Measurements from ENCODE around the gene OSMR. TPM values are rescaled to one million over a fixed set of nuclear protein-coding genes. Genes with fewer than 3 reads are reported as not detected.

OSMR gene
- total RNA-seq, 1 experiment from 2014 or later: 82.4 TPM

DNA sequence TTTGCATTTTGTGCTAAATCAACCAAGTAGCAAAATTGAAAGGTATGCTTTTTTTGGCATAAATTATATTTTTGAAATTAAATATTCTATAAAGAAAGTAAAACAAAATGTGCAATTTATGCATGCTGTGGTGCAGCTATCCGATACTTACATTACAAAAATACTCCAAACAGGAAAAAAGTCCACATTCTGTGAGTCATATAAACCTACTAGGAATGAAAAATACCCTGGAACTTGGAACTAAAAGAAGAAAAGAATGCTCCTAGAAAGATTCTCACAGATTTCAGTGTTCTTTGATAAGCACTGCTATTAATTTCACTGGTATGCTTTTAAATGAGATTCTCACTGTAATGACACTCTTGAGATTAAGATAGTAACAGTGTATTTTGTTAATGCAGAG lies 92.6 kb downstream of the OSMR start:
- ChIA-PET CTCF (interaction anchor here (0.7 kb wide), 1 partner anchor 1052 kb away, joined by 3 read pairs; no protein-coding TSS in a partner anchor), POLR2A (no interaction called here)
- TF ChIP-seq TCF7L2 (IDR thresholded peaks at IDR 0.05; ENCODE audit: low read depth, low read length) (no peak), SIN3A (IDR thresholded peaks at IDR 0.05; ENCODE audit: borderline replicate concordance, insufficient read depth, low read depth, low read length) (no peak), POLR2AphosphoS5 (IDR thresholded peaks at IDR 0.05; ENCODE audit: low read depth, low read length) (no peak)
- TF ChIP-seq, protein P1, sequence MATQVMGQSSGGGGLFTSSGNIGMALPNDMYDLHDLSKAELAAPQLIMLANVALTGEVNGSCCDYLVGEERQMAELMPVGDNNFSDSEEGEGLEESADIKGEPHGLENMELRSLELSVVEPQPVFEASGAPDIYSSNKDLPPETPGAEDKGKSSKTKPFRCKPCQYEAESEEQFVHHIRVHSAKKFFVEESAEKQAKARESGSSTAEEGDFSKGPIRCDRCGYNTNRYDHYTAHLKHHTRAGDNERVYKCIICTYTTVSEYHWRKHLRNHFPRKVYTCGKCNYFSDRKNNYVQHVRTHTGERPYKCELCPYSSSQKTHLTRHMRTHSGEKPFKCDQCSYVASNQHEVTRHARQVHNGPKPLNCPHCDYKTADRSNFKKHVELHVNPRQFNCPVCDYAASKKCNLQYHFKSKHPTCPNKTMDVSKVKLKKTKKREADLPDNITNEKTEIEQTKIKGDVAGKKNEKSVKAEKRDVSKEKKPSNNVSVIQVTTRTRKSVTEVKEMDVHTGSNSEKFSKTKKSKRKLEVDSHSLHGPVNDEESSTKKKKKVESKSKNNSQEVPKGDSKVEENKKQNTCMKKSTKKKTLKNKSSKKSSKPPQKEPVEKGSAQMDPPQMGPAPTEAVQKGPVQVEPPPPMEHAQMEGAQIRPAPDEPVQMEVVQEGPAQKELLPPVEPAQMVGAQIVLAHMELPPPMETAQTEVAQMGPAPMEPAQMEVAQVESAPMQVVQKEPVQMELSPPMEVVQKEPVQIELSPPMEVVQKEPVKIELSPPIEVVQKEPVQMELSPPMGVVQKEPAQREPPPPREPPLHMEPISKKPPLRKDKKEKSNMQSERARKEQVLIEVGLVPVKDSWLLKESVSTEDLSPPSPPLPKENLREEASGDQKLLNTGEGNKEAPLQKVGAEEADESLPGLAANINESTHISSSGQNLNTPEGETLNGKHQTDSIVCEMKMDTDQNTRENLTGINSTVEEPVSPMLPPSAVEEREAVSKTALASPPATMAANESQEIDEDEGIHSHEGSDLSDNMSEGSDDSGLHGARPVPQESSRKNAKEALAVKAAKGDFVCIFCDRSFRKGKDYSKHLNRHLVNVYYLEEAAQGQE (IDR thresholded peaks at IDR 0.05; ENCODE audit: insufficient read depth in 1 of 2, low read depth in 2 of 2, low read length in 1 of 2): no peak
- TF ChIP-seq, protein P2, sequence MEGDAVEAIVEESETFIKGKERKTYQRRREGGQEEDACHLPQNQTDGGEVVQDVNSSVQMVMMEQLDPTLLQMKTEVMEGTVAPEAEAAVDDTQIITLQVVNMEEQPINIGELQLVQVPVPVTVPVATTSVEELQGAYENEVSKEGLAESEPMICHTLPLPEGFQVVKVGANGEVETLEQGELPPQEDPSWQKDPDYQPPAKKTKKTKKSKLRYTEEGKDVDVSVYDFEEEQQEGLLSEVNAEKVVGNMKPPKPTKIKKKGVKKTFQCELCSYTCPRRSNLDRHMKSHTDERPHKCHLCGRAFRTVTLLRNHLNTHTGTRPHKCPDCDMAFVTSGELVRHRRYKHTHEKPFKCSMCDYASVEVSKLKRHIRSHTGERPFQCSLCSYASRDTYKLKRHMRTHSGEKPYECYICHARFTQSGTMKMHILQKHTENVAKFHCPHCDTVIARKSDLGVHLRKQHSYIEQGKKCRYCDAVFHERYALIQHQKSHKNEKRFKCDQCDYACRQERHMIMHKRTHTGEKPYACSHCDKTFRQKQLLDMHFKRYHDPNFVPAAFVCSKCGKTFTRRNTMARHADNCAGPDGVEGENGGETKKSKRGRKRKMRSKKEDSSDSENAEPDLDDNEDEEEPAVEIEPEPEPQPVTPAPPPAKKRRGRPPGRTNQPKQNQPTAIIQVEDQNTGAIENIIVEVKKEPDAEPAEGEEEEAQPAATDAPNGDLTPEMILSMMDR (IDR thresholded peaks at IDR 0.05): no peak
- Histone ChIP-seq H3K9me3 (ENCODE audit: control insufficient read depth, insufficient read depth, low read depth, low read length) (no peaks in the 10 kb centered on the region), H3K4me3 (ENCODE audit: low read depth in 2 of 2, low read length in 2 of 2) (no peak overlapping the region), H3K27ac (ENCODE audit: low read length) (no peak overlapping the region), H3K27me3 (ENCODE audit: control insufficient read depth, insufficient read depth, low read length) (no peaks in the 10 kb centered on the region), H3K4me1 (ENCODE audit: control insufficient read depth, insufficient read depth, low read length) (no peaks in the 10 kb centered on the region), H3K36me3 (ENCODE audit: control insufficient read depth, insufficient read depth, low read length) (peaks cover 6% of the 10 kb centered on the region)
- no peak for DNase-seq (ENCODE audit: low read depth, low spot score)
- intact Hi-C loops (cut with micrococcal nuclease; ENCODE audit: unreplicated experiment) (no loop called here), in situ Hi-C loops (cut with HindIII; ENCODE audit: low pct_unique_long_range_greater_than_20kb, low sequenced_read_pairs) (no loop called here)
- ATAC-seq: no peak
- no TSS peak for BruUV-seq (replicated peaks)

DNA sequence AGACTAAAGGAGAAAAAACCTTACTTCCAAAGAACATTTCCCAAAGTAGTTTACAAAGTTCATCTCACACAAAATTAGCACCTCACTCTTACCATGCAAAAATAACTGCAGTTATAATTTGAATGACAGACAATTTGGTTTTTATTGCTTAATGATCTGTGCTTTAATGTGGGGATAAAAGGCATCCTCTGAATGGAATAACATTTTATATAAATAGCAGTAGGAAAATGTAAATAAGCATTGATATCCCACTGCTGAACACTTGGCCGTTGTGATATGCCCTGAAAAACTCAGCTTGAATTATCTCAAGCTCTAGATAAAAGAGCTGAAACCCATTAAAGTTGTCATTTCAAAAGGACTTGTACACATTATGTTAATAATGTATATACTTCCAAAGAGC lies 93.2 kb downstream of the OSMR start:
- no peaks in the 10 kb centered on the region for H3K27me3 ChIP-seq (ENCODE audit: control insufficient read depth, insufficient read depth, low read length)
- no peaks in the 10 kb centered on the region for H3K4me1 ChIP-seq (ENCODE audit: control insufficient read depth, insufficient read depth, low read length)
- ATAC-seq (no peak), DNase-seq (ENCODE audit: low read depth, low spot score) (no peak)
- no peak overlapping the region for H3K27ac ChIP-seq (ENCODE audit: low read length)
- intact Hi-C loops (cut with micrococcal nuclease; ENCODE audit: unreplicated experiment) (no loop called here), in situ Hi-C loops (cut with HindIII; ENCODE audit: low pct_unique_long_range_greater_than_20kb, low sequenced_read_pairs) (no loop called here)
- H3K9me3 ChIP-seq (ENCODE audit: control insufficient read depth, insufficient read depth, low read depth, low read length): no peaks in the 10 kb centered on the region
- no TSS peak for BruUV-seq (replicated peaks)
- TF ChIP-seq SIN3A (IDR thresholded peaks at IDR 0.05; ENCODE audit: borderline replicate concordance, insufficient read depth, low read depth, low read length): no peak
- TF ChIP-seq, protein P1 (IDR thresholded peaks at IDR 0.05; ENCODE audit: insufficient read depth in 1 of 2, low read depth in 2 of 2, low read length in 1 of 2): no peak
- TF ChIP-seq, protein P2 (IDR thresholded peaks at IDR 0.05): no peak
- no peak for TF ChIP-seq TCF7L2 (IDR thresholded peaks at IDR 0.05; ENCODE audit: low read depth, low read length)
- TF ChIP-seq POLR2AphosphoS5 (IDR thresholded peaks at IDR 0.05; ENCODE audit: low read depth, low read length): no peak
- H3K4me3 ChIP-seq (ENCODE audit: low read depth in 2 of 2, low read length in 2 of 2): no peak overlapping the region
- CTCF ChIA-PET: no interaction called here
- POLR2A ChIA-PET: no interaction called here
- H3K36me3 ChIP-seq (ENCODE audit: control insufficient read depth, insufficient read depth, low read length): peaks cover 6% of the 10 kb centered on the region
